Suprapubic skin (tissue), 4 donors: ENCODE results near the gene HS3ST2. TPM values are rescaled to one million over a fixed set of nuclear protein-coding genes. Genes with fewer than 3 reads are reported as not detected.

ENCODE experiments used
- DNase-seq, 2 donors: peaks; one replicate each; pipeline ENCODE4 v3.0.0-alpha.2; 2019; ENCODE audit warnings: low spot score in 2 of 2
- H3K27ac ChIP-seq: fragments of 200-600 bp; sonication (generic); one replicate; pipeline ENCODE4 v1.5.1; 2019
- H3K27me3 ChIP-seq: fragments of 200-600 bp; sonication (generic); one replicate; pipeline ENCODE4 v1.5.1; 2019
- H3K36me3 ChIP-seq: fragments of 200-600 bp; sonication (generic); one replicate; pipeline ENCODE4 v1.5.1; 2019
- H3K4me1 ChIP-seq: fragments of 200-600 bp; sonication (generic); one replicate; pipeline ENCODE4 v1.5.1; 2019
- H3K4me3 ChIP-seq: fragments of 200-600 bp; sonication (generic); one replicate; pipeline ENCODE4 v1.5.1; 2019; ENCODE audit warnings: mild to moderate bottlenecking
- H3K9me3 ChIP-seq: fragments of 200-600 bp; sonication (generic); one replicate; pipeline ENCODE4 v1.5.1; 2019
- EP300 ChIP-seq: sonication (generic); formaldehyde crosslinking; IDR thresholded peaks from one replicate; pipeline ENCODE4 v1.6.1; 2017; ENCODE audit warnings: antibody characterized with exemption
- POLR2A ChIP-seq, 2 donors: fragments of 450-650 bp; IDR thresholded peaks; one replicate each; pipeline ENCODE4 v1.6.1; 2017; ENCODE audit warnings: antibody characterized with exemption in 2 of 2, mild to moderate bottlenecking in 2 of 2, moderate library complexity in 2 of 2
- POLR2AphosphoS5 ChIP-seq, 3 donors: sonication (generic); formaldehyde crosslinking; IDR thresholded peaks; one replicate each; pipeline ENCODE4 v1.6.1; 2017; ENCODE audit warnings: antibody characterized with exemption in 3 of 3
- WGBS: methylation state at CpG from one replicate; pipeline ENCODE4 v1.1.5; 2018; 5-methylcytosine and 5-hydroxymethylcytosine counted together
- total RNA-seq, 4 donors: library from RNA; depleted of rRNA; stranded (reverse); fragments of >200 nt; gene quantifications; one replicate each; pipeline ENCODE4 v1.1.0, GENCODE V29; 2016
- TF ChIP-seq, protein P1 (sequence below), 2 donors: fragments of 200-600 bp in 1 of 2; fragments of 450-650 bp in 1 of 2; sonication (generic) in 1 of 2; IDR thresholded peaks; one replicate each; pipeline ENCODE4 v1.5.1; 2016 to 2019; ENCODE audit warnings: antibody characterized with exemption in 2 of 2, mild to moderate bottlenecking in 1 of 2, moderate library complexity in 1 of 2

Gene HS3ST2
- total RNA-seq, 4 donors from 2014 or later, result 0.30 to 1.7 (median 1.2) TPM

DNA sequence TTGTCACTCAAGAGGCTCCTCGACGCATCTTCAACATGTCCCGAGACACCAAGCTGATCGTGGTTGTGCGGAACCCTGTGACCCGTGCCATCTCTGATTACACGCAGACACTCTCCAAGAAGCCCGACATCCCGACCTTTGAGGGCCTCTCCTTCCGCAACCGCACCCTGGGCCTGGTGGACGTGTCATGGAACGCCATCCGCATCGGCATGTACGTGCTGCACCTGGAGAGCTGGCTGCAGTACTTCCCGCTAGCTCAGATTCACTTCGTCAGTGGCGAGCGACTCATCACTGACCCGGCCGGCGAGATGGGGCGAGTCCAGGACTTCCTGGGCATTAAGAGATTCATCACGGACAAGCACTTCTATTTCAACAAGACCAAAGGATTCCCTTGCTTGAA, 101.0 kb downstream of the HS3ST2 start:
- no peak for DNase-seq
- Histone ChIP-seq H3K4me3 (no peak overlapping the region), H3K4me1 (no peaks in the 10 kb centered on the region), H3K27ac (no peak overlapping the region), H3K27me3 (no peaks in the 10 kb centered on the region), H3K36me3 (no peaks in the 10 kb centered on the region), H3K9me3 (no peaks in the 10 kb centered on the region)
- WGBS, result 94% methylated on average over 25 of the region's 25 CpGs
- TF ChIP-seq, protein P1, sequence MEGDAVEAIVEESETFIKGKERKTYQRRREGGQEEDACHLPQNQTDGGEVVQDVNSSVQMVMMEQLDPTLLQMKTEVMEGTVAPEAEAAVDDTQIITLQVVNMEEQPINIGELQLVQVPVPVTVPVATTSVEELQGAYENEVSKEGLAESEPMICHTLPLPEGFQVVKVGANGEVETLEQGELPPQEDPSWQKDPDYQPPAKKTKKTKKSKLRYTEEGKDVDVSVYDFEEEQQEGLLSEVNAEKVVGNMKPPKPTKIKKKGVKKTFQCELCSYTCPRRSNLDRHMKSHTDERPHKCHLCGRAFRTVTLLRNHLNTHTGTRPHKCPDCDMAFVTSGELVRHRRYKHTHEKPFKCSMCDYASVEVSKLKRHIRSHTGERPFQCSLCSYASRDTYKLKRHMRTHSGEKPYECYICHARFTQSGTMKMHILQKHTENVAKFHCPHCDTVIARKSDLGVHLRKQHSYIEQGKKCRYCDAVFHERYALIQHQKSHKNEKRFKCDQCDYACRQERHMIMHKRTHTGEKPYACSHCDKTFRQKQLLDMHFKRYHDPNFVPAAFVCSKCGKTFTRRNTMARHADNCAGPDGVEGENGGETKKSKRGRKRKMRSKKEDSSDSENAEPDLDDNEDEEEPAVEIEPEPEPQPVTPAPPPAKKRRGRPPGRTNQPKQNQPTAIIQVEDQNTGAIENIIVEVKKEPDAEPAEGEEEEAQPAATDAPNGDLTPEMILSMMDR (IDR thresholded peaks at IDR 0.05), result no peak
- TF ChIP-seq EP300 (no peak), POLR2AphosphoS5 (IDR thresholded peaks at IDR 0.05) (no peak), POLR2A (IDR thresholded peaks at IDR 0.05) (no peak)

DNA sequence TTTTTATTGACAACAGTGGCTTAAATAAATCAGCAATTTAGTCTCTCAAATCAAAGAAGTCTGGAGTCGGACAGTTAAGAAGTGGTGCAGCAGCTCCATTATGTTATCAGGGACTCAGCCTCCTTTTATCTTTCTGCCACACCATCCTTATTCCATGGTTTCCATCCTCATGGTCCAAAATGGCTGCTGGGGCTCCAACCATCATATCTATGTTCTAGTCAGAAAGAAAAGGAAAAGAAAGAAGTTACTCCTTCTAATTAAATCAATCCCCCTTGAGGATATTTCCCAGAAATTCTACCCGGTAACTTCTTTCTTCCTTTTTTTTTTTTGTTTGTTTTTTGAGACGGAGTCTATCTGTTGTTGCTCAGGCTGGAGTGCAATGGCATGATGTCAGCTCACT, 109.5 kb downstream of the HS3ST2 start:
- no peaks in the 10 kb centered on the region for H3K27me3 ChIP-seq
- H3K36me3 ChIP-seq, result no peaks in the 10 kb centered on the region
- TF ChIP-seq POLR2A (IDR thresholded peaks at IDR 0.05) (no peak), POLR2AphosphoS5 (IDR thresholded peaks at IDR 0.05) (no peak), EP300 (no peak)
- TF ChIP-seq, protein P1 (IDR thresholded peaks at IDR 0.05), result no peak
- 77% methylated on average over 3 of the region's 3 CpGs for WGBS
- H3K4me1 ChIP-seq, result peaks cover 4% of the 10 kb centered on the region
- no peak overlapping the region for H3K27ac ChIP-seq
- H3K9me3 ChIP-seq, result no peaks in the 10 kb centered on the region
- no peak for DNase-seq
- H3K4me3 ChIP-seq, result no peak overlapping the region

DNA sequence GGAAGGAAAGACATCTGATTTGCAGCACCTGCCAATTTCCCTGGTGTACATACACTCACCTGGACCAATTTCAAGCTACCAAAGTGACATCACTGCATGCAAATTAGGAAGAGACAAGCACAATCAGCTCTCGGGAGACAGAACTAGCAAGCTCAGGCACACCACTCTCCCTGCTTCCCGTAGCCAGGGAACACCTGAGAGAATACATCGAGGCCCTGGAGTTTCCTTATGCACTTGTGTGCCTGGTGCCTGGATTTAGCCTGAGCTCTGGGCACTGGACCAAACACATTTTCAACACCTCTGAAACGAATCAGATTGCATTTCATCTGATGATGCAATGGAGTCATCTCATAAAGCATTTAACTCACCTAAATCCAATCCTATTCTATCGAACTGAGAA, 110.5 kb downstream of the HS3ST2 start:
- H3K27ac ChIP-seq, result no peak overlapping the region
- no peaks in the 10 kb centered on the region for H3K9me3 ChIP-seq
- DNase-seq, result no peak
- H3K36me3 ChIP-seq, result no peaks in the 10 kb centered on the region
- 50% methylated on average over 5 of the region's 5 CpGs for WGBS
- peaks cover 4% of the 10 kb centered on the region for H3K4me1 ChIP-seq
- no peaks in the 10 kb centered on the region for H3K27me3 ChIP-seq
- no peak overlapping the region for H3K4me3 ChIP-seq
- TF ChIP-seq, protein P1 (IDR thresholded peaks at IDR 0.05), result no peak
- TF ChIP-seq EP300 (no peak), POLR2A (IDR thresholded peaks at IDR 0.05) (no peak), POLR2AphosphoS5 (IDR thresholded peaks at IDR 0.05) (no peak)

DNA sequence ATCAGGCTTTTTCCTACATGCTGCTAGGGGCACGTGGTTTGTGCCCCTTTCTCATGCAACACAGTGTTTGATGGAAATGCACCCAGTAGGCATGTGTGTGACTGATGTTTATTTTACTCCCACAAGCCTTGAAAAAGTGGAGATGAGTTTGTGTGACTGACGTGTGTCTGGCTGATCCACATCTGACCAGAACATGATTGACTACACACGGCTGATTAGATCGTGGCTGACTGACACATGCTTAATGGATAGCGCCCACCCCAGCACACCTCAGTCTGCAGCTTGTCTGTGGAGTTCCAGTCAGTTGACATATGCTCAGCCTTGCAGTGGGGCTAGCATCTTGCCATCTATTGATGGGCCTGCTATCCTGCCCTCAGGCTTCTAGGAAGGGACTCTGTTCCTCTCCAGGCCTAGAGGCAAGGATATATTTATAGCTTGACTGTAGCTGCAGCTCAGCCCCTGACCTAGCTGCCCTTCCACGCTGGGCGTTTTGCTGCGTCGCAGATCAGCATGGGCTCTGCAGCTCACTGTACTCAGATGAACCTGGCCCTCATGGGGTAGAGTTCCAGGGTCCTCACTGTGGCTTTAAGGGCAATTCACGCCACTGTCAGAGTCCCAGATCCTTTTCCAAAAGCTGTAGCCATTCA, 112.3 kb downstream of the HS3ST2 start:
- 59% methylated on average over 9 of the region's 10 CpGs for WGBS
- no peak for DNase-seq
- H3K36me3 ChIP-seq, result no peaks in the 10 kb centered on the region
- TF ChIP-seq POLR2AphosphoS5 (IDR thresholded peaks at IDR 0.05), result no peak
- no peak for TF ChIP-seq EP300
- TF ChIP-seq, protein P1 (IDR thresholded peaks at IDR 0.05), result no peak
- no peak for TF ChIP-seq POLR2A (IDR thresholded peaks at IDR 0.05)
- H3K27ac ChIP-seq, result no peak overlapping the region
- no peak overlapping the region for H3K4me3 ChIP-seq
- H3K27me3 ChIP-seq, result peaks cover 6% of the 10 kb centered on the region
- peaks cover 4% of the 10 kb centered on the region for H3K4me1 ChIP-seq
- H3K9me3 ChIP-seq, result no peaks in the 10 kb centered on the region

DNA sequence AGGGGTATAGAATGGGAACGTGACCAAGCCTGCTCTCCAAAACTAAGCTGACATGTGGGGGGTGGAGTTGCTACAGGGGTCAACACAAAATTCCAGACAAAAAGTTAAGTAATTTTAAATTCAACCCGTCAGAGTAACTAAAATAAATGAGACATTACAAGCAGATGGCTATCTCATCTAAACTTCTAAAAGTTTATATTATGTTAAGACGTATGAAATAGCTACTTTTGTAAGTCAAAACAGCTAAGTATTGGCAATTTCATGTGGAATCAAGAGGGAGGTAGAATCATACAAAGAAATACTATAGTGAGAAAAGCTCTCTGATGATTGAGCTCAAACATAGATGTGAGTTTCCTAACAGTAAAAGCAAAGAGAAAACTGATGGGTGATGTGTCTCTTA, 113.3 kb downstream of the HS3ST2 start:
- H3K27ac ChIP-seq, result no peak overlapping the region
- no peak overlapping the region for H3K4me3 ChIP-seq
- WGBS, result 49% methylated on average over 3 of the region's 3 CpGs
- no peak for DNase-seq
- no peak for TF ChIP-seq EP300
- TF ChIP-seq, protein P1 (IDR thresholded peaks at IDR 0.05), result no peak
- TF ChIP-seq POLR2AphosphoS5 (IDR thresholded peaks at IDR 0.05), result no peak
- no peak for TF ChIP-seq POLR2A (IDR thresholded peaks at IDR 0.05)
- H3K9me3 ChIP-seq, result no peaks in the 10 kb centered on the region
- peaks cover 13% of the 10 kb centered on the region for H3K27me3 ChIP-seq
- peaks cover 4% of the 10 kb centered on the region for H3K4me1 ChIP-seq
- no peaks in the 10 kb centered on the region for H3K36me3 ChIP-seq
